ENCODE measurements around the gene RASA3.
A peak's percentile ranks its signal among the peaks of the same experiment; 100 is the strongest.
"Not testable (repeated sequence)": the region's sequence is repeated elsewhere in the genome, so short reads cannot be mapped to it uniquely, and the experiment has no call there.

Gene RASA3

GRCh38 chr13:114161644-114162532 lies 29.5 kb upstream of the RASA3 start:
- H3K4me3 ChIP-seq (replicated peaks; ENCODE audit: low read depth, low read length) = no peak overlapping the region
- TF ChIP-seq CTCF (IDR thresholded peaks at IDR 0.05; ENCODE audit: low read length, missing control alignments) = no peak
- DNase-seq (ENCODE audit: low read depth) = peak; percentile 80

- DNase-seq (ENCODE audit: low read depth) = no peak
- TF ChIP-seq CTCF (IDR thresholded peaks at IDR 0.05; ENCODE audit: low read length, missing control alignments) = no peak
- no peak overlapping the region for H3K4me3 ChIP-seq (replicated peaks; ENCODE audit: low read depth, low read length)
These were observed 28.7 kb upstream of the RASA3 start for GRCh38 chr13:114161028-114161556.

DNA sequence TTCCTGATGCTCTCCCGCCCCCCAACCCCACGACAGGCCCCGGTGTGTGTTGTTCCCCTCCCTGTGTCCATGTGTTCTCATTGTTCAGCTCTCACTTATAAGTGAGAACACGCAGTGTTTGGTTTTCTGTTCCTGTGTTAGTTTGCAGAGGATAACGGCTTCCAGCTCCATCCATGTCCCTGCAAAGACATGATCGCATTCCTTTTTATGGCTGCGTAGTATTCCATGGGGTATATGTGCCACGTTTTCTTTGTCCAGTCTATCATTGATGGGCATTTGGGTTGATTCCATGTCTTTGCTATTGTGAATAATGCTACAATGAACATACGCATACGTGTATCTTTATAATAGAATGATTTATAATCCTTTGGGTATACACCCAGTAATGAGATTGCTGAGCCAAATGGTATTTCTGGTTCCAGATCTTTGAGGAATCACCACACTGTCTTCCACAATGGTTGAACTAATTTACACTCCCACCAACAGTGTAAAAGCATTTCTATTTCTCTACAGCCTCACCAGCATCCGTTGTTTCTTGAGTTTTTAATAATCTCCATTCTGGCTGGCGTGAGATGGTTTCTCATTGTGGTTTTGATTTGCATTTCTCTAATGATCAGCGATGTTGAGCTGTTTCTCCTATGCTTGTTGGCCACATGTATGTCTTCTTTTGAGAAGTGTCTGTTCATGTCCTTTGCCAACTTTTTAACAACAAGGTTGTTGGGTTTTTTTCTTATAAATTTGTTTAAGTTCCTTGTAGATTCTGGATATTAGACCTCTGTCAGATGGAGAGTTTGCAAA lies 26.6 kb upstream of the RASA3 start:
- H3K4me3 ChIP-seq (replicated peaks; ENCODE audit: low read depth, low read length); DNase-seq (ENCODE audit: low read depth): not testable (repeated sequence)

GRCh38 chr13:114157869-114158495 lies 25.6 kb upstream of the RASA3 start:
- no peak for TF ChIP-seq CTCF (IDR thresholded peaks at IDR 0.05; ENCODE audit: low read length, missing control alignments)
- no peak for DNase-seq (ENCODE audit: low read depth)
- H3K4me3 ChIP-seq (replicated peaks; ENCODE audit: low read depth, low read length) = no peak overlapping the region

- TF ChIP-seq CTCF (IDR thresholded peaks at IDR 0.05; ENCODE audit: low read length, missing control alignments) = no peak
- H3K4me3 ChIP-seq (replicated peaks; ENCODE audit: low read depth, low read length) = no peak overlapping the region
- DNase-seq (ENCODE audit: low read depth) = no peak
These were observed 23.8 kb upstream of the RASA3 start for GRCh38 chr13:114155926-114156883.

DNA sequence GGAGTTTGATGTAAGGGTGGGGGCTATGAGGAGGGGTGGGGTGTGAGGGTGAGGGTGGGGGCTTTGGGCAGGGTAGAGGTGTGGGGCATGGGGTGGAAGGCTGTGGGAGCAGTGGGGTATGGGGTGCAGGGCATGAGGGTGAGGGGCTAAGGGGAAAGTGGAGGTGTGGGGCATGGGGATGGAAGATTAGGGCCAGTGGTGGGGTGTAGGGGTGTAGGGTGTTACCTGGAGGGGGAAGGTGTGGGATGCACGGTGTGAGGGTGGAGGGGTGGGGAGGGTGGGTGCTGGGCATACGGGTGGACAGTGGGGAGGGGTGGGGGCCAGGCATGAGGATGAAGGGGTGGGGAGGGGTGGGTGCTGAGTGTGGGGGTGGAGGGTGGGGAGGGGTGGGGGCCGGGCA lies 22.9 kb upstream of the RASA3 start:
- no peak for TF ChIP-seq CTCF (IDR thresholded peaks at IDR 0.05; ENCODE audit: low read length, missing control alignments)
- DNase-seq (ENCODE audit: low read depth) = no peak
- no peak overlapping the region for H3K4me3 ChIP-seq (replicated peaks; ENCODE audit: low read depth, low read length)
